Lower lobe of right lung (tissue), 2 donors: Measurements from ENCODE around the gene KCNK13. TPM values are rescaled to one million over a fixed set of nuclear protein-coding genes. Genes with fewer than 3 reads are reported as not detected.

ENCODE experiments used
- ATAC-seq, 2 donors: fragments of 200-7000 bp; cut with Tn5 transposase; one replicate each; pipeline ENCODE4 v1.9.1; 2020 to 2022; ENCODE audit warnings: mild to moderate bottlenecking in 2 of 2, moderate library complexity in 2 of 2
- DNase-seq: peaks from one replicate; pipeline ENCODE4 v3.0.0-alpha.2; 2020
- H3K27ac ChIP-seq: fragments of 200-600 bp; one replicate; pipeline ENCODE4 v1.8.0; 2022
- H3K27me3 ChIP-seq: fragments of 200-600 bp; one replicate; pipeline ENCODE4 v1.8.0; 2022; ENCODE audit warnings: low read depth
- H3K36me3 ChIP-seq: fragments of 200-600 bp; one replicate; pipeline ENCODE4 v1.8.0; 2022; ENCODE audit warnings: mild to moderate bottlenecking
- H3K4me1 ChIP-seq: fragments of 200-600 bp; one replicate; pipeline ENCODE4 v1.8.0; 2022
- H3K4me3 ChIP-seq: fragments of 200-600 bp; one replicate; pipeline ENCODE4 v1.8.0; 2022; ENCODE audit warnings: mild to moderate bottlenecking
- H3K9me3 ChIP-seq: fragments of 200-600 bp; one replicate; pipeline ENCODE4 v1.8.0; 2022
- intact Hi-C: fragments of 100-400 bp; cut with DNase I; formaldehyde crosslinking; loops from one replicate; pipeline ENCODE4 v1.11.0; 2022
- total RNA-seq: library from RNA; stranded (reverse); fragmentation: NEBNext Ultra II Directional; extraction: Animal tissue kit (Norgen Biotek cat#: 25700); gene quantifications from one replicate; pipeline ENCODE4 v1.2.1, GENCODE V29; 2021
- TF ChIP-seq, protein P1 (sequence below): fragments of 200-600 bp; IDR thresholded peaks from one replicate; pipeline ENCODE4 v1.8.0; 2022; ENCODE audit warnings: antibody characterized with exemption, mild to moderate bottlenecking
- donor health status: DM: no; HTN: yes; CAD: no; lungs with severe emphysema.

KCNK13 gene
- total RNA-seq, 1 donor from 2014 or later, result 1.2 TPM

DNA sequence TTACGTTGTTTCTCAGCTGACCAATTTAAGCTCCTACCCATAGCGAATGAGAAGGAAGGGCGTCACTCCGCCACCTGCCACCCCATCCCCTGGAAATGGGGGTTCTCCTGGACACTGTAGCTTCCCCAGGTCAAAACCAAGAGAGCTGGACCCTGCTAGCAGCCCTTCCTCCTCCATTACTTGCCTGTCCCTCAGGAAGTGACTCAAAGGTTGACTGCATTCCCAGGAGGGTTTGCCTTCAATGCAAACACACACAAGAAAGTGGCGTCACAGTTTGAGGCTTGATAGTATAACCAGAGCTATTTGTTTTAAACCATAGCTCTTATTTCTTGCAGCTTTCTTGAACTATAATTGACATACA lies 79.1 kb downstream of the KCNK13 start:
- DNase-seq (no peak), ATAC-seq (no peak)
- Histone ChIP-seq H3K4me1 (no peaks in the 10 kb centered on the region), H3K27me3 (no peaks in the 10 kb centered on the region), H3K4me3 (no peak overlapping the region), H3K27ac (no peak overlapping the region), H3K9me3 (no peaks in the 10 kb centered on the region), H3K36me3 (no peaks in the 10 kb centered on the region)
- intact Hi-C loops, result no loop called here
- TF ChIP-seq, protein P1, sequence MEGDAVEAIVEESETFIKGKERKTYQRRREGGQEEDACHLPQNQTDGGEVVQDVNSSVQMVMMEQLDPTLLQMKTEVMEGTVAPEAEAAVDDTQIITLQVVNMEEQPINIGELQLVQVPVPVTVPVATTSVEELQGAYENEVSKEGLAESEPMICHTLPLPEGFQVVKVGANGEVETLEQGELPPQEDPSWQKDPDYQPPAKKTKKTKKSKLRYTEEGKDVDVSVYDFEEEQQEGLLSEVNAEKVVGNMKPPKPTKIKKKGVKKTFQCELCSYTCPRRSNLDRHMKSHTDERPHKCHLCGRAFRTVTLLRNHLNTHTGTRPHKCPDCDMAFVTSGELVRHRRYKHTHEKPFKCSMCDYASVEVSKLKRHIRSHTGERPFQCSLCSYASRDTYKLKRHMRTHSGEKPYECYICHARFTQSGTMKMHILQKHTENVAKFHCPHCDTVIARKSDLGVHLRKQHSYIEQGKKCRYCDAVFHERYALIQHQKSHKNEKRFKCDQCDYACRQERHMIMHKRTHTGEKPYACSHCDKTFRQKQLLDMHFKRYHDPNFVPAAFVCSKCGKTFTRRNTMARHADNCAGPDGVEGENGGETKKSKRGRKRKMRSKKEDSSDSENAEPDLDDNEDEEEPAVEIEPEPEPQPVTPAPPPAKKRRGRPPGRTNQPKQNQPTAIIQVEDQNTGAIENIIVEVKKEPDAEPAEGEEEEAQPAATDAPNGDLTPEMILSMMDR, result no peak

DNA sequence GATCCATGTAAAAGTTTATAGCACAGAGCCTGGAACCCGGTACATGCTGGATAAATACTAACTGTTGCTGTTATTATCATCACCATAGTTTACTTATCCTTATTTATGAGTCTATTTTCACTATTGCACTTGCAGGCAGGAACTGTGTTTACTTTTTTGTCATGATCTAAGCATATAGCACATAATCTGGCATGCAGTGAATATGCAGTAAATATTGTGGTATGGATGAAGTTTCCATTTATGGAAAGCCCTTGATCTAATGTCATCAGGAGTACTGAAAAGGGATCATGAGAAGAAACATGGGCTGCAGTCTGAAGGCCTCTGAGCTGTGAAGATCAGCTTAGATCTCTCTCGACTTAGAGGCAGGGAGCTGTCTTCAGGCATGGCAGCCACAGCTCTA lies 91.6 kb downstream of the KCNK13 start:
- DNase-seq, result no peak
- Histone ChIP-seq H3K4me1 (no peaks in the 10 kb centered on the region), H3K27ac (no peak overlapping the region), H3K4me3 (no peak overlapping the region), H3K36me3 (no peaks in the 10 kb centered on the region), H3K27me3 (no peaks in the 10 kb centered on the region), H3K9me3 (no peaks in the 10 kb centered on the region)
- intact Hi-C loops, result no loop called here
- ATAC-seq, result no peak
- TF ChIP-seq, protein P1, result no peak

DNA sequence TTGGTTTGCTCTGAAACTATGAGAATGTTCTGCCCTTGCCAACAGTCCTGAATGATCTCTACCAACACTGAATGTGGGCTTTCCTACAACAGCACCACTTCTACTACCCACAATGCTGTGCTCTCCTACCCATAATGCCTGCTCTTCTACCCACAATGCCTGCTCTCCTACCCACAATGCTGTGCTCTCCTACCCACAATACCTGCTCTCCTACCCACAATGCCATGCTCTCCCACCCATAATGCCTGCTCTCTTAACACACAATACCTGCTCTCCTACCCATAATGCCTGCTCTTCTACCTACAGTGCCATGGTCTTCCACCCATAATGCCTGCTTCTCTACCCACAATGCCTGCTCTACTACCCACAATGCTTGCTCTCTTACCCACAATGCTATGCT lies 92.3 kb downstream of the KCNK13 start:
- intact Hi-C loops, result no loop called here

DNA sequence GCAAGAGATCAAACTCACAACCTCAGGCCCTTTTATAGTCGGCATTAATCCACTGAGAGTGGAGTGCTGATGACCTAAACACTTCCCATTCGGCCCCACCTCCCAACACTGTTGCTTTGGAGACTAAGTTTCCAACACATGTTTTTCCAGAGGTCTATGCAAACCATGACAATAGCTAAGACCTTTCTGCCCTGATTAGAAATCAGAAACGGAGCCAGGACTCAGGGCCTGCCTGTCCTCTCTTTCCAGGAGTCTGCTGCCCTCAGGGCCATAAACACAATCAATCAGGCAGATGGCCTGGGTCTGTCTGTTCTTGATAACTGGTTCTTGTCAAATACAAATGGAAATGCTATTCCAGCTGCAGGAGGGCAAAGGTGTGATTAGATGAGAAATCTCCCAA lies 97.4 kb downstream of the KCNK13 start:
- Histone ChIP-seq H3K4me1 (no peaks in the 10 kb centered on the region), H3K36me3 (no peaks in the 10 kb centered on the region), H3K9me3 (no peaks in the 10 kb centered on the region), H3K27me3 (no peaks in the 10 kb centered on the region), H3K4me3 (no peak overlapping the region), H3K27ac (no peak overlapping the region)
- ATAC-seq, result no peak
- DNase-seq, result no peak
- intact Hi-C loops, result no loop called here
- TF ChIP-seq, protein P1, result no peak

More for the DNA sequence above, 92.3 kb downstream of the KCNK13 start:
- H3K4me1 ChIP-seq, result no peaks in the 10 kb centered on the region
- no peaks in the 10 kb centered on the region for H3K9me3 ChIP-seq
- no peak overlapping the region for H3K27ac ChIP-seq
- no peaks in the 10 kb centered on the region for H3K36me3 ChIP-seq
- no peak overlapping the region for H3K4me3 ChIP-seq
- TF ChIP-seq, protein P1, result no peak
- no peak for DNase-seq
- ATAC-seq, result no peak
- no peaks in the 10 kb centered on the region for H3K27me3 ChIP-seq

DNA sequence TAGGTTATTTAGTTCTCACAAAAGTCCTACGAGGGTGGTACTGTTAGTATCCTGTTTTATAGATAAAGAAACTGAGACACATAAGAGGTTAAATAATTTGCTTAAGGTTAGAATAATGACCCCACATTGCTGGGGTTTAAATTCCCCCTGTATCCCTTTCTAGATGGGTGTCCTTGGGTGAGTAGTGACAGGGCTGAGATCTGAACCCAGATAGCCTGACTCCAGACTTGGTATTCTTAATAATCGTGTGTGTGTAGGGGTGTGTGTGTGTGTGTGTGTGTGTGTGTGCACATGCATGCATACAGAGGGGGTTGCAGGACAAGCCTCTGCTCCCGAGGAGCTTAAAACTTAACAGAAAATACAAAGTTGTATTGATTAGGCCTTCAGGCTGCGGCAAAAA lies 97.9 kb downstream of the KCNK13 start:
- ATAC-seq (no peak), DNase-seq (no peak)
- Histone ChIP-seq H3K4me1 (no peaks in the 10 kb centered on the region), H3K36me3 (no peaks in the 10 kb centered on the region), H3K27me3 (no peaks in the 10 kb centered on the region), H3K27ac (no peak overlapping the region), H3K4me3 (no peak overlapping the region), H3K9me3 (no peaks in the 10 kb centered on the region)
- intact Hi-C loops, result no loop called here
- TF ChIP-seq, protein P1, result no peak

DNA sequence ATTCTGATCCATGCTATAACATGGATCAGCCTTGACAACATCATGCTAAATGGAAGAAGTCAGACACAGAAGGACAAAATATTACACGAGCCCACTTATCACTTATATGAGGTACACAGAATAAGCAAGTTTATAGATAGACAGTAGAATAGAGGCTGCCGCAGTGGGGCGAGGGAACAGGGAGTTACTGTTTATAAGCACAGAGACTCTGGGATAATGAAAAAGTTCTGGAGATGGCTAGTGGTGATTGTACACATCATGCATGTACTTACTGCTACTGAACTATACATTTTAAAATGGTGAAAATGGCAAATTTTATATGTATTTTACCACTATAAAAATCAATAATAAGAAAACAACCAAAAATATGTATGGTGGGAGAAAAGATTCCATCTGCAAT lies 99.3 kb downstream of the KCNK13 start:
- H3K4me1 ChIP-seq, result no peaks in the 10 kb centered on the region
- no peaks in the 10 kb centered on the region for H3K36me3 ChIP-seq
- no peaks in the 10 kb centered on the region for H3K9me3 ChIP-seq
- intact Hi-C loops, result no loop called here
- ATAC-seq (no peak), DNase-seq (no peak)
- H3K27ac ChIP-seq, result no peak overlapping the region
- no peak overlapping the region for H3K4me3 ChIP-seq
- TF ChIP-seq, protein P1, result no peak
- H3K27me3 ChIP-seq, result no peaks in the 10 kb centered on the region
